Stomach smooth muscle (tissue), 2 donors: ENCODE results near the gene SCN4B.
"Not testable (repeated sequence)": the region's sequence is repeated elsewhere in the genome, so short reads cannot be mapped to it uniquely, and the experiment has no call there.

Source experiments
- H3K27ac ChIP-seq: one replicate; pipeline ENCODE4 v1.7.0; 2013; ENCODE audit warnings: mild to moderate bottlenecking, low read length, inconsistent platforms
- H3K27me3 ChIP-seq, 2 donors: one replicate each; pipeline ENCODE4 v1.7.0; 2013; ENCODE audit warnings: low read length in 2 of 2; ENCODE audit not compliant: insufficient read depth in 2 of 2, control insufficient read depth in 1 of 2
- H3K36me3 ChIP-seq, 2 donors: one replicate each; pipeline ENCODE4 v1.7.0; 2013; ENCODE audit warnings: low read length in 2 of 2; ENCODE audit not compliant: control insufficient read depth in 2 of 2, insufficient read depth in 2 of 2
- H3K4me1 ChIP-seq: one replicate; pipeline ENCODE4 v1.7.0; 2013; ENCODE audit warnings: low read length; ENCODE audit not compliant: control insufficient read depth, insufficient read depth
- H3K4me3 ChIP-seq, 2 donors: one replicate each; pipeline ENCODE4 v1.7.0; 2013; ENCODE audit warnings: low read length in 2 of 2
- H3K9ac ChIP-seq, 2 donors: one replicate each; pipeline ENCODE4 v1.7.0; 2013; ENCODE audit warnings: low read length in 2 of 2, mild to moderate bottlenecking in 1 of 2
- H3K9me3 ChIP-seq, 2 donors: one replicate each; pipeline ENCODE4 v1.7.0; 2013; ENCODE audit warnings: low read length in 2 of 2; ENCODE audit not compliant: control insufficient read depth in 2 of 2
- donor health status: healthy.
- donor health status: Pancreatic carcinoma.

Gene SCN4B

GRCh38 chr11:118152552-118153471, at the start of gene SCN4B:
SCN4B (minus strand) TSS chr11:118152823; CDS start chr11:118152673, 150 bp downstream.
- peak within 1 kb of the TSS; percentile 58 to 73 for H3K4me3 ChIP-seq
- no peaks in the 10 kb centered on the region for H3K36me3 ChIP-seq
- no peaks in the 10 kb centered on the region for H3K9me3 ChIP-seq
- H3K27me3 ChIP-seq: peaks cover 39 to 58% of the 10 kb centered on the region in 2 donors
- H3K9ac ChIP-seq: no peak within 1 kb of the TSS
- H3K4me1 ChIP-seq: peaks cover 29% of the 10 kb centered on the region
- no peak within 1 kb of the TSS for H3K27ac ChIP-seq

GRCh38 chr11:118201966-118202365, 49.3 kb upstream of the SCN4B start:
- no peak overlapping the region for H3K4me3 ChIP-seq
- H3K27me3 ChIP-seq: peaks cover 3 to 5% of the 10 kb centered on the region in 2 donors
- H3K36me3 ChIP-seq: no peaks in the 10 kb centered on the region
- no peak overlapping the region for H3K27ac ChIP-seq
- H3K9me3 ChIP-seq: no peaks in the 10 kb centered on the region
- peaks cover 3% of the 10 kb centered on the region for H3K4me1 ChIP-seq
- no peak overlapping the region for H3K9ac ChIP-seq

- H3K36me3 ChIP-seq: no peaks in the 10 kb centered on the region
- H3K9me3 ChIP-seq: no peaks in the 10 kb centered on the region
- no peak overlapping the region for H3K4me3 ChIP-seq
- H3K27me3 ChIP-seq: peaks cover 3 to 5% of the 10 kb centered on the region in 2 donors
- no peak overlapping the region for H3K27ac ChIP-seq
- peaks cover 3% of the 10 kb centered on the region for H3K4me1 ChIP-seq
- H3K9ac ChIP-seq: no peak overlapping the region
Observed at GRCh38 chr11:118200901-118201680, 48.5 kb upstream of the SCN4B start.

- H3K27me3 ChIP-seq: peaks cover 0 to 3% of the 10 kb centered on the region in 2 donors
- no peak overlapping the region for H3K27ac ChIP-seq
Observed at GRCh38 chr11:118200497-118200896, 47.9 kb upstream of the SCN4B start.

GRCh38 chr11:118199135-118199534, 46.5 kb upstream of the SCN4B start:
- H3K27me3 ChIP-seq: no peaks in the 10 kb centered on the region
- H3K4me3 ChIP-seq: no peak overlapping the region
- peaks cover 18% of the 10 kb centered on the region for H3K4me1 ChIP-seq
- H3K9ac ChIP-seq: no peak overlapping the region
- H3K36me3 ChIP-seq: no peaks in the 10 kb centered on the region
- H3K27ac ChIP-seq: no peak overlapping the region
- no peaks in the 10 kb centered on the region for H3K9me3 ChIP-seq

More at GRCh38 chr11:118200497-118200896, 47.9 kb upstream of the SCN4B start:
- no peaks in the 10 kb centered on the region for H3K9me3 ChIP-seq
- no peaks in the 10 kb centered on the region for H3K36me3 ChIP-seq
- H3K4me3 ChIP-seq: no peak overlapping the region
- H3K9ac ChIP-seq: no peak overlapping the region
- peaks cover 5% of the 10 kb centered on the region for H3K4me1 ChIP-seq

- H3K36me3 ChIP-seq: no peaks in the 10 kb centered on the region
- no peaks in the 10 kb centered on the region for H3K27me3 ChIP-seq
- peak overlapping the region in 1 of 2 donors; percentile 40 for H3K4me3 ChIP-seq
- H3K4me1 ChIP-seq: peaks cover 20% of the 10 kb centered on the region
- no peaks in the 10 kb centered on the region for H3K9me3 ChIP-seq
- no peak overlapping the region for H3K27ac ChIP-seq
- peak overlapping the region in 1 of 2 donors; percentile 63 for H3K9ac ChIP-seq
Observed at GRCh38 chr11:118198370-118198769, 45.7 kb upstream of the SCN4B start.

GRCh38 chr11:118194835-118195627, 42.4 kb upstream of the SCN4B start:
- Histone ChIP-seq H3K27me3 (no peaks in the 10 kb centered on the region), H3K36me3 (no peaks in the 10 kb centered on the region), H3K4me1 (peaks cover 20% of the 10 kb centered on the region), H3K27ac (peak overlapping the region; percentile 13), H3K9ac (peak overlapping the region in 1 of 2 donors; percentile 47), H3K9me3 (no peaks in the 10 kb centered on the region), H3K4me3 (no peak overlapping the region)

- H3K36me3 ChIP-seq: no peaks in the 10 kb centered on the region
- no peak overlapping the region for H3K4me3 ChIP-seq
- H3K27ac ChIP-seq: no peak overlapping the region
- H3K9ac ChIP-seq: no peak overlapping the region
- H3K9me3 ChIP-seq: no peaks in the 10 kb centered on the region
- H3K4me1 ChIP-seq: peaks cover 20% of the 10 kb centered on the region
- no peaks in the 10 kb centered on the region for H3K27me3 ChIP-seq
Observed at GRCh38 chr11:118193910-118194566, 41.4 kb upstream of the SCN4B start.

- H3K4me3 ChIP-seq, H3K36me3 ChIP-seq, H3K9me3 ChIP-seq, H3K9ac ChIP-seq, H3K27ac ChIP-seq, H3K27me3 ChIP-seq: not testable (repeated sequence)
- H3K4me1 ChIP-seq: peaks cover 17% of the 10 kb centered on the region
Observed at GRCh38 chr11:118192817-118193216, 40.2 kb upstream of the SCN4B start.
